KOPT-K1 (cell line): ENCODE measurements around the gene ARHGEF7.

Experiments
- H3K27ac ChIP-seq: fragments of 200-600 bp; sonication (generic); 2 replicates; pipeline ENCODE4 v1.5.1; 2016; ENCODE audit warnings: antibody characterized with exemption, mild to moderate bottlenecking, low read depth, low read length; ENCODE audit not compliant: poor library complexity, severe bottlenecking
- H3K36me3 ChIP-seq: fragments of 200-600 bp; sonication (generic); 2 replicates; pipeline ENCODE4 v1.5.1; 2017; ENCODE audit warnings: antibody characterized with exemption, mild to moderate bottlenecking, low read length, moderate library complexity; ENCODE audit not compliant: insufficient read depth
- H3K9me3 ChIP-seq: fragments of 200-600 bp; sonication (generic); 2 replicates; pipeline ENCODE4 v1.5.1; 2017; ENCODE audit warnings: antibody characterized with exemption, low read length, mild to moderate bottlenecking; ENCODE audit not compliant: insufficient read depth, poor library complexity, severe bottlenecking

The ARHGEF7 gene

DNA sequence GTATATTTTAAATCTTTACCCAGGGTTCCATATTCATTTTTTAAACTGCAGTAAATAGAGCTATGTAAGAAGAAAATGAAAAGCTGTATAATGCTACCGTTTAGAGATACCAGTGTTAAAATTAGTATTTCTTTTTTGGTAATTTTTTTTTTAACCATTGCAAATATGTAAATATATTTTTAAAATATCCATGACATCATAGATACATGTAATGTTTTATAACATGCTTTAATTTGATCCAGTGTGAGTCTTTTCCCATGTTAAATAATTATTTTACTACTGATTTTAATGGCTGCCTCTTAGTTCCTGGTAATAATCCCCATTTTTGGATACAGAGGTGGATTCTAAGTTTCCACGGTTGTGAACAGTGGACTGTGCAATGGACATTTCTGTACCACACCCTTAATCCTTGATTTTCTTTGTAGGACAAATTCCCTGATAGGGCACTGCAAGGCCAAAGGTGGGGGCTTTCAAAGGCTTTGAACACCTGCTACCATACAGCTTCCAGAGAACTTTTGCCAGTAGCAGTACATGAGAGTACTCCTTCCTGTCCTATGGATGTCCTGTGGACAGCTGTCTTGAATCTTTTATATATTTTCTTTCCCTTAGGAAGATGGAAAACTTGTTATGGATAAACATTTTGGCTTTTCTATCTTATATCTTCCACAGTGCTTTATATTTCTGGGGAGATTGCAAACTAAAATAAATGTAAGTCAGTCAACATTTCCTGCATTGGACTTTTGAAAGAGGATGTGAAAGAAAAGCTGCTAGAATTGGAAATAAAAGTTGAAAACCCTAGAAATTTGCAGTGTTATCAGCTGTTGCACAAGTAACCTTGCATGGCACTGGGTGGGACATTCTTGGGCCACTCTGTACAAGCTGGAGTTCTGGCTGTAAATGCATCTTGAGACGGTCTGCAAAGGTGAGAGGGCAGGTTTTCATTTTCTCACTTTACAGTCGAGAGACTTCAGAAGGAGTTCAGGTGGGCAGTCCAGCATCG is 46.8 kb downstream of the ARHGEF7 start:
- peaks cover 74% of the 10 kb centered on the region for H3K36me3 ChIP-seq
- H3K9me3 ChIP-seq = no peaks in the 10 kb centered on the region
- no peak overlapping the region for H3K27ac ChIP-seq

DNA sequence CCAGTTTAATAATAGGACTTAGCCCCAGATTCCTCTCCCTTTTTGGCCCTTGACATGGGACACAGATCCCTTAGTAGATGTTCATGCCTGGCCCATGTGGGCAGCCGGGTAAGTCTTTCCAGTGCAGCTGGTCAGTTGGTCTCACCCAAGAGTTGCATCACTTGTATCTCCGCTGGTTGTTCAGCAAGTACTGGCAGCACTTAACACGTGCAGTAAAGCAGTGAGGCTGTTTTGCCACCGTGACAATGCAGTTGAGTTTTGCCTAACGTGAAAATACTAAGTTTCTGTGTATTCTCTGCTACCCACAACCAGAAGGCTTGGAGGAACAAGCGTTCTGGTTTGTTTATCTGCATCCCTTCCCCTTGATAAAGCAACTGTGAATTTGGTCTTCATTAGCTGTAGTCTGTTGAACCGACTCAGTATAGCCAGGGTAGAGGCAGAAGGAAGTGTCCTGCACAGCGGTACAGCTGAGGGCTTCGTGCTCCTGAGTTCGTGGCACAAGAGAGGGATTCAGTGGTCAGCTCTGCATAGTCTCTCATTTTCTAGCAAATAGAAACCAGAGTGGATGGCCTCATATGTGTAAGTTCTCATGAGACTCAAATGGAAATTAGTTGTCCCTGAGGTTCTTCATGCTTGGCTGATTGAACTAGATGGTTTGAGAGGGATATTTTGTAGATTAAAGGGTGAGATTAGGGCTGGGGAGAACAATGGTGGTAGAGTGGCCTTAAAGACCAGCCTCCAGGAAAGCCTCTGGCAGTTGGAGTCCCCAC is 50.3 kb downstream of the ARHGEF7 start:
- H3K36me3 ChIP-seq = peaks cover 70% of the 10 kb centered on the region
- peaks cover 7% of the 10 kb centered on the region for H3K9me3 ChIP-seq
- H3K27ac ChIP-seq = no peak overlapping the region

DNA sequence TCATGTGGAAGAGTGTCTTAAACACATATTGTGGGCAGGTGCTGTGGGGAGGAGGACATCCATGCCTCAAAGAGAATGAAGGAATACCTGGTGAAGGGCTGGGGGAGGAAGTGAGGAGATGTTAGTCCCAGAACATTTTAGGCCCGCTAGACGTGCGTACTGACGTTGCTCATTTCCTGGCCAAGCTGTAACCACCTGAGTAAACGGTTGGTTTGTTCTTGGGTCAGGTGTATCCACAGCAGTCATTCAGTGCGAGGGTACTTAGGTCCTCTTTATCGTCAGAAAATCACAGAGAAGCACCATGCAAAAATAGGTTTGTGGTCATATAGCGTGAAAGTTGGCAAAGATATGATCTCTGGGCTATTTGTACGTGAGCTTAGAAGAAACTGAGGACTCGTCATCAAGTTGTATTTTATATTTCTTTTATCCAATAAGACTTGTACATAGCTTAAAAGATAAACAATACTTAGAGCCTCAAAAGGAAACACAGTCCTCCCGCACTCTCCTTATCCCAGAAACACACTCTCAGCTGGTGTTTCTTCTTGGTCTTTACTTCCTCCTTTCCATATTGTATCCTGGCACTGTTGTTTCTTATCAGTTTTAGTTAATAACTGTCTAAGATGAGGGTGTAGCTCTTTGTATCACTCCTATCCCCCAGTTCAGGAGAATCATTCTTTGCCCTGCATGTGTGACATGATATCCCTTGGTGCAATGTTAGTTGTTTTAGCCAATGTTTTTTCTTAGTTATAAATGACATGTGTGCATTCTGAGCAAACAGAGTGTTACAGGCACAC is 52.0 kb downstream of the ARHGEF7 start:
- Histone ChIP-seq H3K36me3 (peaks cover 58% of the 10 kb centered on the region), H3K27ac (peak overlapping the region; percentile 49), H3K9me3 (peaks cover 7% of the 10 kb centered on the region)

DNA sequence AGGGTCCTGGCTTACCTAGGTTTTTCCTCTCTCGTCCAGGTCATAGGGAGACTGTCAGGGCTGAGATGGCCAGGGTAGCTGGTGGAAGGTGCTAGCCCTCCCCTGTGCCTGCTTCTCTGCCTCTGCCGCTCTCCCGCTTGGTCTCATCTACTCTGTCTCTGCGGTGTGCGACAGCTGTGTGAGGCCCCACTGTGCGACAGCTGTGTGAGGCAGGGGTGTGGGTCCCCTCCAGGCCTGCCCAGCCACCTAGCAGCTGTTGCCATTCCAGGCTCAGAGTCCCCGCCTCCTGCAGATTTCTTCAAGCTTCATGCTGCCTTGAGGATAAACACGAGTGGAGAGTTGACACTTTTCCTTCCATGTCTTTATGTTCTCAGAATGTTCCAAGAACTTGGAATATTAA is 53.0 kb downstream of the ARHGEF7 start:
- Histone ChIP-seq H3K9me3 (peaks cover 7% of the 10 kb centered on the region), H3K27ac (no peak overlapping the region), H3K36me3 (peaks cover 62% of the 10 kb centered on the region)

DNA sequence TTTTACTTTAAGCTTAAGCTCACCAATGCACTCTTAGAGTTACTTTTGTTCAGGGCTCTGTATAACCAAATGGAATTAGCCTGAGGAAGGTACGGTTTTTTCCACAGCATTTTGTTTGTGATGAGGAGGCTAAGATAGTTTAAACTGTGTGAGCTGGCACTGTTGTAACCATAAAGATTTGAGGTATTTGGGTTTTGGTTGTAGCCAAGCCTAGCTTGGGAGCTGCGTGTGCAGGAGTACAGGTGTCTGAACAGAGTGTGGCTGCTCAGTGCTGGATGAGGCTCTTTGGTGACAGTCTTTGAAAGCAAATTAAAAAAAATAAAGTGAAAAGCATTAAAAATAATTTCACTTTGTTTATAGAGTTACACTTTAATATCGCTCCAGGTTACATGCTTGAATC is 56.0 kb downstream of the ARHGEF7 start:
- peaks cover 59% of the 10 kb centered on the region for H3K36me3 ChIP-seq
- H3K27ac ChIP-seq = no peak overlapping the region
- H3K9me3 ChIP-seq = peaks cover 7% of the 10 kb centered on the region

DNA sequence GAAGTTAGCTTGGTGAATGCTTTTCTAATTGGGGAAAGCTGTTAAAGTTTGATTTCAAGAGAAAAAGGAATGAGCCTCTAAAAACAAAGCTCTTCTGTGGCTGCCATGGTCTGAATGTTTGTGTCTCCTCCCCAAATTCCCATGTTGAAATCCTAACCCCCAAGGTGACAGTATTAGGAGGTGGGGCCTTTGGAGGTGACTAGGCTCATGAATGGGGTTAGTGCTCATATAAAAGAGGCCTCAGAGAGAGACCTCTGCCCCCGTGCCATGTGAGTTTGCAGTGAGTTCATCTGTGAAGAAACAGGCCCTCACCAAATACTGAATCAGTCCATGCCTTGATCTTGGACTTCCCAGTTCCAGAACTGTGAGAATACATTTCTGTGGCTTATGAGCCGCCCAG is 56.5 kb downstream of the ARHGEF7 start:
- Histone ChIP-seq H3K27ac (no peak overlapping the region), H3K36me3 (peaks cover 59% of the 10 kb centered on the region)

DNA sequence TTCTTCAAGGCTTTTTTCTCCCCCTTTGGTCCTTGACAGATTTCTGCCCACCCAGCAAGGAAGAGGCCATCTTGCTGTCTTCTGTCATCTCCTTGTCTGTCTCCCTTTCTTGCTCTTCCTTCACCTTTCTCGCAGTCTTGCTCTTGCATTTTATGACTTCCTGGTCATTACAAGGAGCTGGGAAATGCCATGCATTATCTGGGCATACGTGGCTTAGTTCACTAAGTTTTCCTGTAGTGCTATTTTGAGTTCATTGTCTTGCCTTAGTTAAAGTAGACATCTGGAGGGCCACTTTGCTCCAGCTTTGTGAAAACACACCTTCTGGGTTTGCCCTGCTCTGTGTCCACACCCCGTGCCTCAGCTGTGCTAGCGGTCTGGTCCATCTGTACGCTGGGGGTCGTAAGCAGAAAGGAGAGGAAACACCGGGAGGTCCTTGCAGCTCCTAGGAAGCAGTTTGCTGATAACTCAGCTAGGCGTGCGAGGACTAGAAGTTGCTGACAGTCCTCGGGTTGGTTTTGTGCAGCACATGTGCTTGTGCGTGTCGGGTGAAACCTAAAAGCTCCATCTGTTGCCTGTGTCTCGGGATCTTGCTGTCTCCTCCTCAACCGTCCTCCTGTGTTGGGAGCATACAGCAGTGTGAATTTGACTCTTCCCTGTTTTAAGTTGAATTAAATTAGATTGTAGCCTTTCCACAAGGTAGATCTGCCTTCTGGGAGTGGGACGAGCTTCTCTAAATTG is 59.4 kb downstream of the ARHGEF7 start:
- Histone ChIP-seq H3K36me3 (peaks cover 37% of the 10 kb centered on the region), H3K9me3 (no peaks in the 10 kb centered on the region), H3K27ac (peak overlapping the region; percentile 76)

More for the DNA sequence above, 56.5 kb downstream of the ARHGEF7 start:
- H3K9me3 ChIP-seq = peaks cover 7% of the 10 kb centered on the region

DNA sequence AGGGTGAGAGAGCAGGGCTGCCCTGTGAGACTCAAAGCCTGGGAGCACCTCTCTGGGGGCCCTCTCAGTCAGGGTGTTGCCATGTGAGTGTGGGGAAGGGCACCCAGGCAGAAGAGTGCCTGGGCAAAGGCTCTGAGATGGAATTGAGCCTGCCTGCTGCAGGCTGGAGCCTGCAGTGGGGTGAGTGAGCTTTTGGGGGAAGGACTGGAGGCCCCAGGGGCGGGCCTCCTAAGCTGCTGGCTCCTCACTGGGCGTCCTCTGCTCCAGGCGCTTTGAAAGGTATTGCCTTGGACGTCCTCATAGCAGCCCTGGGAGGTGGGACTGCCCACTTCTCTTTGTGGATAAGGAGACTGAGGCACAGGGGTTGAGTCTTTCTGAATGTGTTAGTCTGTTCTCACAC is 60.3 kb downstream of the ARHGEF7 start:
- Histone ChIP-seq H3K27ac (peak overlapping the region; percentile 76), H3K36me3 (peaks cover 33% of the 10 kb centered on the region), H3K9me3 (no peaks in the 10 kb centered on the region)

DNA sequence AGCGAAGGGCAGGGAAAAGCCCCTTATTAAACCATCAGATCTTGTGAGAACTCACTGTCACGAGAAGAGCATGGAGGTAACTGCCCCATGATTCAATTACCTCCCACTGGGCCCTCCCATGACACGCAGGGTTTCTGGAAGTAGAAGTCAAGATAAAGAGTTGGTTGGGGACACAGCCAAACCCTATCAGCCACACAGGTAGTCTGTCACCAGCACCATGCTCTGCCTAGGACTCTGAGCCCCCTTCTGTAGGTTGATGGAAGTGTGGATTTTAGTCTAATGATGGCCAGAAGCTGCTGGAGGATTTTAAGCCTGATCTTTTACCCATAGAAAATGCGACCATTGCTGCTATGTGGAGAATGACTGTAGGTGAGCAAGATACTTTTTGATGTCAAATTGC is 60.8 kb downstream of the ARHGEF7 start:
- peak overlapping the region; percentile 76 for H3K27ac ChIP-seq
- no peaks in the 10 kb centered on the region for H3K9me3 ChIP-seq
- peaks cover 33% of the 10 kb centered on the region for H3K36me3 ChIP-seq

DNA sequence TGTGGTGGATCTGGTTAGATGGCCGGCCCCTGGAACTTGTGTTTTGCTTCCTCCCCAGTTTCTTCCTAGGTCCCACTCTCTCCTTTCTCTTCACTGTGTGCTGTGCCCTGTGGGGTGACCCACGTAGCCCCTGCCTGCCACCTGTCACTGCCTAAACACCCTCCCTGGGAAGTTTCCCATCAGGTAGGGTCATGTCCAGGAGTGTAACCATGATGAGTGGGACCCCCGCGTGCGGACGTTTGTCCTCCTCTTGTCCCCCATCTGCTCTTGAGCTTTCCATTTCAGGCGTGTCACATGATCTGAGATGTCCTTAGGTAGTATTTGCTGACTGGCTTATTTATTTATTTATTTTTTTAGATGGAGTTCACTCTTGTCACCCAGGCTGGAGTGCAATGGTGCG is 61.3 kb downstream of the ARHGEF7 start:
- no peaks in the 10 kb centered on the region for H3K9me3 ChIP-seq
- H3K36me3 ChIP-seq = peaks cover 33% of the 10 kb centered on the region
- H3K27ac ChIP-seq = peak overlapping the region; percentile 76

DNA sequence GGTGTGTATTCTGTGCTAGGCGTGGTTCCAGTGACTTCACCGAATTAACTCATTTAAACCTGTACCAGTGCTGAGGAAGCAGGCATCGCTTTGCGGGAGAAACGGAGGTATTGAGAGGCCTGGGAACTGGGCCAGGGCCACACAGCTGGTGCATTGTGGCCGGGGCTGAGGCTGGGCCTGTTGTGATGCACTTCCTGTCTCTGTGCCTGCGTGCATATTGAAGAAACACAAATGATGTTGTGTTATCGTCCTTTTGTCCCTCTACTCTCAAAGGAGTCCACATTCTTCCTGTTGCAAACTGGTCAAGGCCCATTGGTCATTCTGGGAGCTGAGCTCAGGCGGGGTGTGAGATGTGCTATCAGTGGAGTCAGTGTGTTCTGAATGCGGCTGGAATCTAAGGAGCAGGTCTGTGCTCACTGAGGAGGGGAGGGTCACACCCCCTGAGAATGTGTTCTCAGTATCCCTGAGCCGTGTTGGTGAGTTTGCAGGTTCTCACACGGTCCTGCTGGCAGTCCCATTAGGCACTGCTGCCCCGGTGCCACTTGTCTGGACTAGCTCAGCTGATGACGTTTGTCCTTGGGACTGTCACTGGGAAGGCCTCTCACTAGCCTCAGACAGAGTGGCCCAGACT is 62.1 kb downstream of the ARHGEF7 start:
- Histone ChIP-seq H3K27ac (peak overlapping the region; percentile 76), H3K9me3 (no peaks in the 10 kb centered on the region), H3K36me3 (peaks cover 28% of the 10 kb centered on the region)

DNA sequence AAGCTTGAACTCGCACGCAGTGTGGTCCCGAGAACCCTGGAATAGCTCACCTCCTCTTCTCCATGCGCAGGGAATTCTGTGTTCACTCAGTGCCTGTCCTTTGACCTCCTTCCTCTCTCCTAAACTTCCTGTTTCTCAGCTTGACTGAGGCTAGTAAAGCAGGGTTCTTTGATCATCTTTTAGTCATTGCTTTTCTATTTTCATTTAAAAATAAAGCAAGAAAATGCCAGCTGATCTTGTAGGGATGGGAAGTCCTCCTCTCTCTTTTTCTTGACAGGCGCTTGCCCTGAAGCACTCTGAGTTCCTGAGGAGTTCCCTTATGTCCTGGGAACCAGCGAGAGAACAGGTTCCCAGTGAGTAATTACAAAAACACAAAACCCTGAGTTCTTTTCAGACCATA is 62.8 kb downstream of the ARHGEF7 start:
- Histone ChIP-seq H3K36me3 (peaks cover 20% of the 10 kb centered on the region; the same call in 1 of the 2 replicates), H3K27ac (peak overlapping the region; percentile 76), H3K9me3 (no peaks in the 10 kb centered on the region)

DNA sequence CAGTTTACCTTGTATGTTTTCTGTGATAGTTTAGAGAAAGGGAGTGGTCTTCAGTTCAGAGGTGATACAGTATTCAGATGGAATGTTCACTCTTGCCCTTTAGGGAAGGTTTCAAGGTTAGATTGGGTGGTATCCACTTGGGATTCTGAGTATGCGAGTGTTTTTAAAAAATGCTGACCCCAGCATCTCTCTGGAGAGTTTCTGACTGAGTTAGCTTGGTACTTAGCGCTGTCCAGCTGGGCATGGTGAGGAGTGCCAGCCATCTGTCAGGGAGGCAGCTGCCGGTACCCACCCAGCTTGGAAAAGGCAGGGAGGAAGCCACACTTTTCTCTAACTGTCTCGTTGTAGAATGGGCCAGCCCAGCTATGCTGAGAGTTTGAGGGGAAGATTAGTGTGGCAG is 63.3 kb downstream of the ARHGEF7 start:
- Histone ChIP-seq H3K27ac (peak overlapping the region; percentile 76), H3K36me3 (peaks cover 15% of the 10 kb centered on the region; the same call in 1 of the 2 replicates), H3K9me3 (no peaks in the 10 kb centered on the region)
